NAMALWA (cell line): ENCODE data around the gene HTT.

Source experiments
- DNase-seq: peaks from one replicate; pipeline ENCODE4 v3.0.0-alpha.2; 2015; ENCODE audit warnings: low spot score

The HTT gene

GRCh38 chr4:3234171-3235029 lies 159.9 kb downstream of the HTT start:
- DNase-seq, result no peak

- DNase-seq, result no peak
Observed at GRCh38 chr4:3235030-3235345, 160.5 kb downstream of the HTT start.

- no peak for DNase-seq
Observed at GRCh38 chr4:3235581-3235980, 161.1 kb downstream of the HTT start.

GRCh38 chr4:3236326-3236878 lies 161.9 kb downstream of the HTT start:
- DNase-seq, result no peak

- DNase-seq, result no peak
Observed at GRCh38 chr4:3237266-3237665, 162.8 kb downstream of the HTT start.

DNA sequence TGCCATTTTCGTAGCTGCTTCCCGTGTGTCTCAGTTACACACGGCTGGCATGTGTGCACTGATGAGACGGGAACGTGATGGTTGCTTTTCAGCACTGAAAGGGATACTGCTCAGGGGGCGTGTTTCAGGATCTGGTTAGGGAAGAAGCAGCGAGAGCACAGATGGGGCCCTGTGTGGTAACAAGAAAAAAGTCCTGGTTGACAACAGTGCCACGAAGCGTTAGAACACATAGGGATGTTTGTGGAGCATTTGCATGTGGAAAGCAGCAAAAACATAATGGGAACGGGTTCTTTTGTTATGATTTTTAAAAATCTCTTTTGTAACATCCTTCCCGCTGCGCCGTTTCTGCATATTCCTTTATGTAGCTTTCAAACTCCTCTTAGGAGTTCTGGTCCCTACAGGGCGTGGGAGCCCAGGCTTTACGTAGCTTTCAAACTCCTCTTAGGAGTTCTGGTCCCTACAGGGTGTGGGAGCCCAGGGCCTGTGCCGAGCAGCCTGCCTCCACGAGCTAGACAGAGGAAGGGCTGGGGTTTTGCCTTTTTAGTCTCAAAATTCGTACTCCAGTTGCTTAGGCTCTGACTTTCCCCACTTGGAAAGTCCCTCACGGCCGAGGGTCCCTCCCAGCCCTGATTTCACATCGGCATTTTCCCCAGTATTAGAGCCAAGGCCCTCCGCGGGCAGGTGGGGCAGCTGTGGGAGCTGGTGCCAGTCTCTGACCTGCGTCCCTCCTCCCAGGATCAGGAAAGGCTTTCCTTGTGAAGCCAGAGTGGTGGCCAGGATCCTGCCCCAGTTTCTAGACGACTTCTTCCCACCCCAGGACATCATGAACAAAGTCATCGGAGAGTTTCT lies 163.5 kb downstream of the HTT start:
- no peak for DNase-seq

DNA sequence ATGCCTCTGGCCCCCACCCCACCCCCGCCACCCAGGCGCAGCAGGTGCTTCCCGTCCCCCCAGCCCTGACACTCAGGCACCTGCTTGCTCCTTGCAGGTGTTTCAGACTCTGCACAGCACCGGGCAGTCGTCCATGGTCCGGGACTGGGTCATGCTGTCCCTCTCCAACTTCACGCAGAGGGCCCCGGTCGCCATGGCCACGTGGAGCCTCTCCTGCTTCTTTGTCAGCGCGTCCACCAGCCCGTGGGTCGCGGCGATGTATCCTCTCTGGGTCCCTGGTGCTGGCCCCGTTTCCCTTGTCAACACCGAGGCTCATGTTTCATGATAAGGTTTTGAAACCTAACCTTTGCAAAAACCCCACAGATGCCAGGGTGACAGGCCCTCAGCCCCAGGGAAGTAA lies 164.2 kb downstream of the HTT start:
- no peak for DNase-seq

GRCh38 chr4:3239303-3239702 lies 164.8 kb downstream of the HTT start:
- DNase-seq, result no peak

- DNase-seq, result no peak
Observed at GRCh38 chr4:3239998-3240920, 165.8 kb downstream of the HTT start.

DNA sequence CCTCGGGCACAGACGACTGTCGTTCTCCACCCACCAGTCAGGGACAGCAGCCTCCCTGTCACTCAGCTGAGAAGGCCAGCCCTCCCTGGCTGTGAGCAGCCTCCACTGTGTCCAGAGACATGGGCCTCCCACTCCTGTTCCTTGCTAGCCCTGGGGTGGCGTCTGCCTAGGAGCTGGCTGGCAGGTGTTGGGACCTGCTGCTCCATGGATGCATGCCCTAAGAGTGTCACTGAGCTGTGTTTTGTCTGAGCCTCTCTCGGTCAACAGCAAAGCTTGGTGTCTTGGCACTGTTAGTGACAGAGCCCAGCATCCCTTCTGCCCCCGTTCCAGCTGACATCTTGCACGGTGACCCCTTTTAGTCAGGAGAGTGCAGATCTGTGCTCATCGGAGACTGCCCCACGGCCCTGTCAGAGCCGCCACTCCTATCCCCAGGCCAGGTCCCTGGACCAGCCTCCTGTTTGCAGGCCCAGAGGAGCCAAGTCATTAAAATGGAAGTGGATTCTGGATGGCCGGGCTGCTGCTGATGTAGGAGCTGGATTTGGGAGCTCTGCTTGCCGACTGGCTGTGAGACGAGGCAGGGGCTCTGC lies 166.5 kb downstream of the HTT start:
- DNase-seq, result no peak

GRCh38 chr4:3241898-3242524 lies 167.5 kb downstream of the HTT start:
- no peak for DNase-seq

DNA sequence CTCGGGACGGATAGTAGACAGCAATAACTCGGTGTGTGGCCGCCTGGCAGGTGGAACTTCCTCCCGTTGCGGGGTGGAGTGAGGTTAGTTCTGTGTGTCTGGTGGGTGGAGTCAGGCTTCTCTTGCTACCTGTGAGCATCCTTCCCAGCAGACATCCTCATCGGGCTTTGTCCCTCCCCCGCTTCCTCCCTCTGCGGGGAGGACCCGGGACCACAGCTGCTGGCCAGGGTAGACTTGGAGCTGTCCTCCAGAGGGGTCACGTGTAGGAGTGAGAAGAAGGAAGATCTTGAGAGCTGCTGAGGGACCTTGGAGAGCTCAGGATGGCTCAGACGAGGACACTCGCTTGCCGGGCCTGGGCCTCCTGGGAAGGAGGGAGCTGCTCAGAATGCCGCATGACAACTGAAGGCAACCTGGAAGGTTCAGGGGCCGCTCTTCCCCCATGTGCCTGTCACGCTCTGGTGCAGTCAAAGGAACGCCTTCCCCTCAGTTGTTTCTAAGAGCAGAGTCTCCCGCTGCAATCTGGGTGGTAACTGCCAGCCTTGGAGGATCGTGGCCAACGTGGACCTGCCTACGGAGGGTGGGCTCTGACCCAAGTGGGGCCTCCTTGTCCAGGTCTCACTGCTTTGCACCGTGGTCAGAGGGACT lies 168.8 kb downstream of the HTT start:
- DNase-seq, result no peak

DNA sequence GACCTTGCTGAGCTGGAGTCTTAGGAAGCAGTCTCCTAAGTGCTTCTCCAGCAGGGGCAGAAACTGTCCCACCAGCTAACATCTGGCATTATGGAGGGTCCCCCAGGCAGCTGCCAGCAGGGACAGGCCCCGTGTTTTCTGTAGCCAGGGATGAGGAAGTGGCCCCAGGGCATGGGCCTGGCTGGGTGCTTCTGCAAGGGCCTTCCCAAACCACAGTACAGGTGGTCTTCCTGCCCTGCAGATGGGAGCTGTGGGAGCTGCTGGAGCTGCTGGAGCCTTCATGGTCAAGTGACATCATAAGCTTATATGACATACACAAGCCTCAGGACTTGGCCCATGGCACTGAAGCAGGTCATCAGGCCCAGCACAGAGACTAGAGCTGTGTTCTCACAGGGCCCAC lies 169.5 kb downstream of the HTT start:
- peak; percentile 18 for DNase-seq

- DNase-seq, result no peak
Observed at GRCh38 chr4:3244747-3245146, 170.3 kb downstream of the HTT start.

DNA sequence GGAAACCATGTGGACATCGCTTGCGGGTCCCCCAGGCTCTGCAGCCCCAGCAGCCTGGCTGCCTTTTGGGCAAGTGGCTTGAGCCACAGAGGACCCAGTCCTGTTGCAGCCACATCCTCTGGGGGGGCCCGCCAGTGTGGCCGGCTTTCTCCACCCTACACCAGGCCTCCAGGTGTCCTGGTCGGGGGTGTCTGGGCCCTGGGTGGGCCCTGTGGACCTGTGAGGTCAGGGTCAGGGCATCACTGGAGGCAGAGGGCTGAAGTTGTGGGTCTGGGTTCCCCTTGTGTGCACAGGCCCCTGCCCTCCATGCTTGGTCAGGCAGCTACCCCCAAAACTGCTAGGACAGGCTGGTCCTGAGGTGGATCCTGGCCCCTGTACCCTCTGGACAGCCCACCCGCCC lies 171.2 kb downstream of the HTT start:
- no peak for DNase-seq

DNA sequence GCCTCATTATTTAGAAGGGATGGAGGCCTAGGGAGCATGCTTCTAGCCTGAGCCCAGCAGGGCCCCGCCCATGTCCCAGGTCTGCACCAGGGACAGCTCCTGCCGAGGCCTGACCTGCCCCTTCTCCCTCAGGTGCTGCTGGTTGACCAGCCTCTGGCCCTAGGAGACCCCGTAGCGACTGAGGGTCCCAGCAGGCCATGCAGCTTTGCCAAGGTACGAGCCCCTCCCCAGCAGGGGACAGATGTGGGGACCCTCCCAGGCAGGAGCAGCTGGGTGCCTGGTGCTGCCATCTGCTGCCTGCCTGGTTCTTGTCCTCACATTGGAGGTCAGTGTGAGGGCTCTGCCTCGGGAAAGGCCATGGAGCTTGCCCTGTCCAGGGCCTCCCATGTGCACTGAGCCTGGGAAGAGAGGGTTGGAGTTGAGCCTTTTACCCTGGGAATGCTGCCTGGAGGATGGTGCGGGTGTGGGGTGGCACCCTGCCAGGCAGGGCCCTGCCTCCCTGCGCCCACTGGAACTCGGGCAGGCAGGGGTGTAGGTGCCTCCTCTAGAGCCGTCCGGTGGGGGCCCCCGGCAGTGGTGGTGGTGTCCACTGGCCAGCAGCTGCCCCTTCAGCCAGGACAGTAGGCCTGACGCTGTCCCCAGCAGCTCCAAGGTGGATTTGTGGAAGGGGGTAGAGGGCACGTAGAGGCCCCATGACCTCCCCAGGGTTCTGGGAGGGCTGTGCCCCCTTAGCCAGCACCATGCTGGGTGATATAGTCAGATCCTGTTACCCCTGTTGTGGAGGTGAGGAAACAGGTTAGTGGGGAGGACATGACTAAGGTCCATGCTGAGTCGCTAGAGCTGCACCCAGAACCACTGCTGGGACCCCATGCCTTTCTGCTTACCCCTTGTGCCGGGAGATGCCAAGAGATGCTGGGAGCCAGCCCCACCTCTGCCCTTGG lies 172.2 kb downstream of the HTT start:
- no peak for DNase-seq

DNA sequence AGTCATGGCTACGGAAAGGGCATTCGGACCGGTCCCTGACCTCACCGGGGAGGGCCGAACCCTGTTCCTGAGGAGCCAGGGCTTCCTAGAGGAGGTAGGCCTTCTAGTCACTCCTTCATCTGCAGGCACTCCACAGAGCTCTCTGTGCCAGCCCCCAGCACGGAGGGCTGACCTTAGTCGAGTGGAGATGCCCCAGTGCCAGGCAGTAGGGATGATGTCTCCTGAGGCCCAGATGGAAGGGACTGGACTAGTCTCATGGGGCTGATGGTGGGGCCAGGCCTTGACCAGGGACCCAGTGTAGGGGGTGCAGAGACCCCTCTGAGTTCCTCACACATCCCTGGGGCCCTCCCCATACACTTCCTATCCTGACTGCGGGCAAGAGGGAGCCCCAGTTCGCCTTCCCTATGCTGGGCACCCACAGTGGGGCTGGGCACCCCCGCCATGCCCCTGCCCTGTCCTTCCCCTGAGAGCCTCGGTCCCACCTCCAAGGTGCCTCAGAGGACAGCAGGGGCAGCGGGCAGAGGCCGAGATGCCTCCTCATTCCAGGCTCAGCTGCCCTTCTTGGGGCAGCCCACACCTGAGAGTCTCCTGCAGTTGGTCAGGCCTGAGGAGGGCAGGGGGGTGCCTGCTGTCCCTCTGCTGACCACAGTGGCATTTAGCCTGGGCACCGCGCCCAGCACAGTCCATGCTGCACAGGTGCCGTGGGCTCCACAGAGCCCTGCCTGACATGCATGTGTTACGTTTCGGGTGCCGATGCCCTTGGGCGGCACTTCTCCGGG lies 173.1 kb downstream of the HTT start:
- no peak for DNase-seq

GRCh38 chr4:3248178-3248480 lies 173.6 kb downstream of the HTT start:
- DNase-seq, result no peak
